NCI-H748 (cell line): Measurements from ENCODE around the gene SLC9C1.
A peak's percentile ranks its signal among the peaks of the same experiment; 100 is the strongest.
"Not testable (repeated sequence)": the region's sequence is repeated elsewhere in the genome, so short reads cannot be mapped to it uniquely, and the experiment has no call there.

Experiments used
- DNase-seq: peaks from one replicate; lab custom pipeline; 2025; ENCODE audit not compliant: unreplicated experiment; lab: John Stamatoyannopoulos, UW

SLC9C1 gene

DNA sequence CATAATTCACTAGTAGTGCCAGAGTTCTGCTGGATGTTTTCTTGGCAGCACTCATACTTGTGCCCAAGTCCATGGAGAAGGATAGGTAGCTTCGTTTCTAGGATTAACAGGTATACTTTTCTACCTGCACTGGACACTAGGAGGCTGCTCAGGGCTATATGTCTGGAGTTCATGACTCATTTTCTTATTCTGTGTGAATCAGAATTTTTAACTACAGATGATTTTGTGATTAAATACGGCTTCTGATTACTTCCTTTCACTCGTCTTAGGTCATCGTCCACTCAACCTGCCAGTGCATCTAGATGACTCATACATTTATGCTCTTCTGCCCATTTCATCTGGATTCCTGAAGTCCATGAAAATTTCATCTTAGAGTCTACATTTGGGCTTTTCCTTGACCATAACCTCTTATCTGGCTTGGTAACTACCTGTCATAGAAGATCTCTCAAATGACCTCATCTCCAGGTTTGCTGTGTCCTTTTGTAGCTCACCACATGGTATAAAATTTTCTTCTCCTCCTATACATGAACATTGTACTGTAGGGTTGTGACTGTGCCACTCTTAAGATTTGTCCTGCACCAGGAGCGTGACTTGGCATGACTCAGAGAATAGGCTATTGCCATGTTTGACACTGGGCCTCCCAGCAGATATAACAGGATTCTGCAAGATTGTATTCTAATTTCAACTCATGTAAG is 94.2 kb downstream of the SLC9C1 start:
- DNase-seq: no peak

DNA sequence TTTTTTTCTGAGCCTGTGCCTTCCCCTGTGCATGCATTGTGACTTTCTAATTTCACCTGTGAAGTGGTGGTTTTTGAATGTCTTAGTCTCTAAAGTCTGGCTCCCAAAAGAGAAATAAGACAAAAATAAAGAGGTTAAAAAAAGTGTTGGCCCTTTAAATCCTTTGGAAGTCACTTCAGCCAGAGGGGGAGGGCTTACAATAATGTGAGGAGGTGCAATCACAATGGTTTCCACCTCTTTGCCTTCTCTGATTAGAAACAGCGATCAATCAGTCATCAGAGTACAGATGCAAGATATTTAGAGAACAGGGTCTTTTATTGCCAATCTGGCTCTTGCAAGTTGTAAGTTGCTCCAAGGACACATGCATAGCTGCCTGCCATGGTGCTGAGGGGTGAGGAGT is 96.9 kb downstream of the SLC9C1 start:
- DNase-seq: no peak

GRCh38 chr3:112187300-112187699 is 106.7 kb downstream of the SLC9C1 start:
- DNase-seq: no peak

- not testable (repeated sequence) for DNase-seq
Observed at GRCh38 chr3:112185423-112186035, 108.5 kb downstream of the SLC9C1 start.

GRCh38 chr3:112175646-112176045 is 118.4 kb downstream of the SLC9C1 start:
- DNase-seq: no peak

DNA sequence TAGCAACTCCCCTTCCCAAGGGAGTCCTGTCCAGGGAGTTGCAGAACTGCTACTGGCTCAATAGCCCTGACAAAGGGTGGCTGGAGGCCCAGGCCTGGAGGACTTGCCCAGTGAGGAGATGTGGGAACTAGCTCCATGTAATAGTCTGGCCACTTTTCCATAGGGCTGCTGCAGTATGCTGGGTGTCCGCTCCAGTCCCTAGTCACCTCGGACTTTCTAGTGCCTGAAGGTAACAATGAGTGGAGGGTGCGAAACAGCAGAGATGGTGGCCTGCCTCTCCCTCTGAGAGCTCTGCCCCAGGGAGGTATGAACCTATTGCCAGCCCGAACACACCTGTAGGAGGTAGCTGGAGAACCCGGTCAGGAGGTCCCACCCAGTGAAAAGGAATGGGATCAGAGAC is 119.0 kb downstream of the SLC9C1 start:
- DNase-seq: no peak

GRCh38 chr3:112171144-112171543 is 122.9 kb downstream of the SLC9C1 start:
- DNase-seq: no peak

DNA sequence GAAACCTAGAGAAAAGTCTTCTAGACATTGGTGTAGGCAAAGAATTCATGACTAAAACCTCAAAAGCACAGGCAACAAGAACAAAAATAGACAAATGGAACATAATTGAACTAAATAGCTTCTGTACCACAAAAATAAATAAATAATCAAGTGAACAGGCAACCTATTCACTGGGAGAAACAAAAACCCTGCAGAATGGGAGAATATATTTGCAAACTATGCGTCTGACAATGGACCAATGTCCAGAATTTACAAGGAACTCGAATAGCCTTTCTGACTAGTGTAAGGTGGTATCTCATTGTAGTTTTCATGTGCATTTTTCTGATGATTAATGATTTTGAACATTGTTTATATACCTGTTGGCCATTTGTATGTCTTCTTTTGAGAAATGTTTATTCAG is 124.0 kb downstream of the SLC9C1 start:
- DNase-seq: no peak

DNA sequence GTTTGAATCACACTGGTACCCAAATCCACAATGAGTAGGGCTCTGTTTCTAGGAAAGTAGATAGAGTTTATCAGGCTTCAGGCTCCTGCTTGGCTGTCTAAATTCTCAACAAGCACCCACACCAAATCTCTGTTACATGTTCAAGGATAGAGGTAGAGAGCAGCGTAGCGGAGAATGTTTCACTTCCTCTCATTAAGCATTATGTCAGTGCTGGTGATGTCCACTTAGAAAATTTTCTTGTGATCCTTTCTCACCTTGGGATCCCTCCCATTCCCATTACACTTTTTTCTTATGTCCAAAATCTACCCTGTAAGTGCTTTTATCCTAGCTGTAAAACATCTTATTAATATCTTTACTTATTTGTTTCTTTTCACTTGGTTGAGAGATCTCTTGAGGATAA is 126.3 kb downstream of the SLC9C1 start:
- DNase-seq: no peak

DNA sequence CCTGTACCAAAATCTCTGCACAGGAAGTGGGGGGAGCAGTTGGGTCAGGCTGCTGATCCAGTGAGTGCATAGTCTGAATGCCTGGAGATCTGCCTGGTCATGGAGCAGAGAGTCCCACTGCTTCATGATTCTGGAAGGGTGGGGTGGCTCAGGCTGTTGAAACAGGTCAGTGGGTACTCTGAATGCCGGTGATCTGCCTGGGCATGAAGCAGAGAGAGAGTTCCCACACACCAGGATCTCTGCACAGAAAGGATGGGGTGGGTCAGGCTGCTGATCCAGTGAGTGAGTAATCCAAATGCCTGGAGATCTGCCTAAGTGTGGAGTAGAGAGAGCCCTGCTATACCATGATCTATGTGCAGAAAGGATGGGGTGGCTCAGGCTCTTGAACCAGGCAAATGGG is 144.9 kb downstream of the SLC9C1 start:
- DNase-seq: no peak

GRCh38 chr3:112143689-112144088 is 150.3 kb downstream of the SLC9C1 start:
- DNase-seq: no peak

DNA sequence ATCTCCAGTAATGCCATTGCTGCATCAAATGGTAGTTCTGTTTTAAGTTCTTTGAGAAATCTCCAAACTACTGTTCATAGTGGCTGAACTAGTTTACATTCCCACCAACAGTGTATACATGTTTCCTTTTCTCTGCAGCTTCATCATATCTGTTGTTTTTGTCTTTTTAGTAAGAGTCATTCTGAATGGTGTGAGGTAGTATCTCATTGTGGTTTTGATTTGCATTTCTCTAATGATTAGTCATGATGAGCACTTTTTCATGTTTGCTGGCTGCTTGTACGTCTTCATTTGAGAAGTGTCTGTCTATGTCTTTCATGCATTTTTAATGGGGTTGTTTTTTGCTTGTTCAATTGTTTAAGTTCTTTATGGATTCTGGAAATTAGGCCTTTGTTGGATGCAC is 150.8 kb downstream of the SLC9C1 start:
- no peak for DNase-seq

- no peak for DNase-seq
Observed at GRCh38 chr3:112141293-112141692, 152.7 kb downstream of the SLC9C1 start.

GRCh38 chr3:112140584-112140983 is 153.4 kb downstream of the SLC9C1 start:
- DNase-seq: no peak

GRCh38 chr3:112138219-112138969 is 155.6 kb downstream of the SLC9C1 start:
- no peak for DNase-seq

DNA sequence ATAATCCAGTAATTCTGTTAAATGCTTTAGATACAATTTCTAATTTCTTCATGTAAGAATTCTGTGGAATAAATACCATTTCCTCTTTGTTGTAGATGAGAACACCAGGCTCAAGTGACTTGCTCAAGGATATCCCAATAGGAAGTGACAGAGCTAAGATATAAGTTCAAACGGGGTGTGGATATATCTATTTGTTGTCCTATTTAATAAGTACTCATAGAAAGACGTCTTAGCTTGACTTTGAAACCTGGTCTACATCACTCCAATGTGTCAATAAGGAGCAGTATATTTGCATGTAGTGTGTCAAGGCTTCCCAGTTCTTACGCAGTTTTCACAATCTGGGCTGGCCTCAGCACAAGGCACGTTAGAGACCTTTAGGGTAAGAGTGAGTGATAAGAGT is 156.2 kb downstream of the SLC9C1 start:
- no peak for DNase-seq

GRCh38 chr3:112136959-112137693 is 156.9 kb downstream of the SLC9C1 start:
- DNase-seq: peak; percentile 44

DNA sequence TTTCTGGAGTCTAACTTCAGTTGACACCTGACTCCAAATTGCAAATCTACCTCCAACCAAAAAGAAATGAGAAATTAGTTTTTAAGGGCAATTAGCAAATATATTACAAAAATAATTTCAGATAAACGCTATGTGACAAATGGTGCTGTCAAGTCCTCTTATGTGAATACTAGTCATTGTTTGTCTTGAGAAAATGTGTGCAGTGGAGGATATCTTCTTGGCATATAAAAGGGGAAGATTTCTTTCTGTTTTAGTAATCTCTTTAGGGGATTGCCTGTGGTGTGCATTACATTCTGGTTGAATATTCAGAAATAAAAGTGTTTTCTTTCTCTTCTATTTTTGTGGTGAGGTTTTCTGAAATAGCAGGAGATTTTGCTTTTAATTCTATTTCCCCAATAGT is 158.0 kb downstream of the SLC9C1 start:
- DNase-seq: no peak

- DNase-seq: no peak
Observed at GRCh38 chr3:112134335-112135124, 159.5 kb downstream of the SLC9C1 start.

DNA sequence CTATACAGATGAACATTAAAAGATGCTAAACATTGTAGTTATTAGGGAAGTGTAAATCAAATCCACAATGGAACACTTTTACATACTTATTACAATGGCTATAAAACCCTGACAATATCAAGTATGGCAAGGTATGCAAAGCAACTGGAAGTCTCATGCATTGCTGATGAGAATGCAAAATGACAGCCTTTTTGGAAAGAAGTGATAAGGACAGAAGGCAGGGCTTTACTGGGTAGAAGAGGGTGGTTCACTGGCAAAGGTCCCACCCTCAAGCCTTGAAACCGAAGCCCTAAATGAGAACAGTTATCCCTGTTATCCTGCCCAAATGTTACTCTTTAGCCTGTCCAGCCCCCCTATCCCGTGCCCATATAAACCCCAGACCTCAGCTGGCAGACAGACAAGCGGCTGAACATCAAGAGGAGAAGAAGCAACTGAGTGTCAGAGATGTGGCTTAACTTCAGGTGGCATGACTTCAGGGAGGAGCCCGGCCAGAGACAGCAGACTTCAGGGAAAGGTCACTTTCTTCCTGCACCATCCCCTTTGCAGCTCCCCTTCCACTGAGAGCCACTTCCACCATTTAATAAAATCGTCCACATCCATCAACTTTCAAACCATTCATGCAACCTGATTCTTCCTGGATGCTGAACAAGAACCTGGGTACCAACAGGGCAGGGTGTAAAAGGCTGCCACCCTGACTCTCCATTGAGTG is 160.2 kb downstream of the SLC9C1 start:
- DNase-seq: no peak
